Kidney epithelial cell (primary cell): ENCODE results near the gene SEC31B. TPM values are rescaled to one million over a fixed set of nuclear protein-coding genes. Genes with fewer than 3 reads are reported as not detected.

Source experiments
- DNase-seq: peaks from one replicate; pipeline ENCODE4 v3.0.0-alpha.2; 2010; ENCODE audit warnings: low read depth
- H3K27me3 ChIP-seq: 2 replicates; pipeline ENCODE4 v1.6.0; 2011; ENCODE audit warnings: low read length; ENCODE audit not compliant: control insufficient read depth, insufficient read depth
- H3K36me3 ChIP-seq: 2 replicates; pipeline ENCODE4 v1.5.1; 2011; ENCODE audit warnings: low read length; ENCODE audit not compliant: control insufficient read depth, insufficient read depth
- H3K4me3 ChIP-seq: 2 replicates; pipeline ENCODE4 v1.5.1; 2011; ENCODE audit warnings: low read depth, mild to moderate bottlenecking, control low read depth, low read length
- total RNA-seq: library from RNA; depleted of rRNA; stranded (reverse); fragments of >200 nt; gene quantifications from 2 replicates; pipeline ENCODE4 v1.2.3, GENCODE V29; 2015
- TF ChIP-seq, protein P1 (sequence below): IDR thresholded peaks from 2 replicates; pipeline ENCODE4 v1.5.1; 2011; ENCODE audit warnings: mild to moderate bottlenecking, moderate library complexity, low read length, control low read depth, inconsistent platforms; ENCODE audit not compliant: insufficient read depth, poor library complexity, severe bottlenecking

SEC31B gene
- total RNA-seq, 1 donor from 2014 or later = 2.6 TPM

DNA sequence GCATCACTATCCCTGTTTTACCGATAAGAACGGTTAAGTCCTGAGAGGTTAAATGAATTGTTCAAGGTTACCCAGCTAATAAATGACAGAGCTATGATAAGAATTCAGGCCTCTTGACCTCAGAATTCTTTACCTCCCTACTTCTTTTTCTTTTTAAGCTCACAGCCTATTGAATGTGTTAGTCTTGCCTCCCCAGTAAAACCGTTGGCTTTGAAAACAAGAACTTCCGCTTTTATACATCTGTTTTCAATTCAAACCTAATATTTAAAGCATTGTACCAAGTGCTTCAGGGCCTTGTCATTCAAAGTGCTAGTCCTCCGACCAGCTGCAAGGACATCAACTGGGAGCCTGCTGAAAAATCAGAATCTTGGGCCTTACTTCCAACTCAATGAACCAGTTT lies 15.6 kb downstream of the SEC31B start:
- no peaks in the 10 kb centered on the region for H3K36me3 ChIP-seq
- H3K4me3 ChIP-seq = no peak overlapping the region
- TF ChIP-seq, protein P1, sequence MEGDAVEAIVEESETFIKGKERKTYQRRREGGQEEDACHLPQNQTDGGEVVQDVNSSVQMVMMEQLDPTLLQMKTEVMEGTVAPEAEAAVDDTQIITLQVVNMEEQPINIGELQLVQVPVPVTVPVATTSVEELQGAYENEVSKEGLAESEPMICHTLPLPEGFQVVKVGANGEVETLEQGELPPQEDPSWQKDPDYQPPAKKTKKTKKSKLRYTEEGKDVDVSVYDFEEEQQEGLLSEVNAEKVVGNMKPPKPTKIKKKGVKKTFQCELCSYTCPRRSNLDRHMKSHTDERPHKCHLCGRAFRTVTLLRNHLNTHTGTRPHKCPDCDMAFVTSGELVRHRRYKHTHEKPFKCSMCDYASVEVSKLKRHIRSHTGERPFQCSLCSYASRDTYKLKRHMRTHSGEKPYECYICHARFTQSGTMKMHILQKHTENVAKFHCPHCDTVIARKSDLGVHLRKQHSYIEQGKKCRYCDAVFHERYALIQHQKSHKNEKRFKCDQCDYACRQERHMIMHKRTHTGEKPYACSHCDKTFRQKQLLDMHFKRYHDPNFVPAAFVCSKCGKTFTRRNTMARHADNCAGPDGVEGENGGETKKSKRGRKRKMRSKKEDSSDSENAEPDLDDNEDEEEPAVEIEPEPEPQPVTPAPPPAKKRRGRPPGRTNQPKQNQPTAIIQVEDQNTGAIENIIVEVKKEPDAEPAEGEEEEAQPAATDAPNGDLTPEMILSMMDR = no peak
- no peaks in the 10 kb centered on the region for H3K27me3 ChIP-seq
- no peak for DNase-seq

DNA sequence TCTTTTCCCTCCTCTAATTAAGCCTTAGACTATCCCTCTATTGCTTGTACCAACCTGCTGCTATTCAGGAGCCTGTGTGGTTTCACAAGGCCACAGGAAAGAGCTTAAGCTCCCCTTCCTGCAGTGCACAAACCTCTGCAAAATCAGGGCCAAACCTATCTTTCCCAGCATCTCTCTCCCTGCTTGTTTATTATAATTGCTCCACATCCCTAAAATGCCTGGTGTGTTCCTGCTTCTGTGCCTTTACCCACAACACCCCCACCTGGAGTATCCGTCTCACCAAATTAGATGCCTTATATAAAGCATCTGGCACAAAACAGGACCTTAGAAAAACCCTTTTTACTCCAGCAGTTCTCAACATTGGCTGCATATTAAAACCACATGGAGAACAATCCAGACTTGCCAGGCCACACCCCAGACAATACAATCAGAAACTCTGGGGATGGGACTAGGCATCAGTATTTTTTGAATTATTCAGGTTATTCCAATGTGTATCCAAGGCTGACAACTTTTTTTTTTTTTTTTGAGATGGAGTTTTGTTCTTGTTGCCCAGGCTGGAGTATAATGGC lies 16.7 kb downstream of the SEC31B start:
- no peak for DNase-seq
- Histone ChIP-seq H3K36me3 (no peaks in the 10 kb centered on the region), H3K4me3 (no peak overlapping the region), H3K27me3 (no peaks in the 10 kb centered on the region)
- TF ChIP-seq, protein P1 = no peak

DNA sequence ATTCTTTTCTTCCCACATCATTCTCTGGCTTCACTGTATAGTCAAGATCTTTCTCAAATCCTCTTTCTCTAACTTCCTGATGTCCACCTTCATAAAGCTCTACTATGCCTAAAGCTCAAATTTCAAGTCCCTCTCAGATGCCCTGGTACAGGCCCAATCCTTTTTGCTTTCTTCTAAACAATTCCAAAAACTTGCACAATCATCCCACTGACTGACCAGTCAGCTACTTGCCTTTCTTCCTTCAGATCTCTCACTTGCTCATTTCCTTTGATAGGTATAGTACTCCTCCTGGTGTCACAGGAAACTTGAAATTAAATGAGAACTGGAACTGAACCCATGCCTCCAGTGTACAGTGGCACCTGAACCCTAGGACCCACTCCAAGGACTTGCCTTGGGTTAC lies 18.2 kb downstream of the SEC31B start:
- DNase-seq = no peak
- H3K36me3 ChIP-seq = no peaks in the 10 kb centered on the region
- no peaks in the 10 kb centered on the region for H3K27me3 ChIP-seq
- H3K4me3 ChIP-seq = no peak overlapping the region
- TF ChIP-seq, protein P1 = no peak

DNA sequence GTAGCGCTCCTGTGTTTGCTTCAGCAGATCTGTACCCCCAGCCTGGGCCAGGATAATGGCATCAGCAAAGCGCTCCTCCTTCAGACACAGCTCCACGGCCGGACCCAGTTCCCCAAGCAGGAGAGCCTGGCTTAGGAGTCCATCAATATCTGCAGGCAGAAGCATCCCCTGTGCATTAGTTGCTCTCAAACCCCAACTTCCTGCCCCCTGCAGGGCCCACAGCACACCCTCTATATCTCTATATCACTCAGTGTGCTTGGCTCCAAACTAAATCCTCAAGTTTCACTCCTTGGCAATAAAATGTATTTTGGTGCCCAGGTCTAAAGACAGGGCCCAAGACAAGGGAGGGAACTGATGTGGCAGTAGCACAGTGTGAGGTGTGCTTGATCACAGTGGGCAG lies 21.6 kb downstream of the SEC31B start:
- TF ChIP-seq, protein P1 = no peak
- no peak for DNase-seq
- H3K36me3 ChIP-seq = no peaks in the 10 kb centered on the region
- no peak overlapping the region for H3K4me3 ChIP-seq
- H3K27me3 ChIP-seq = no peaks in the 10 kb centered on the region

DNA sequence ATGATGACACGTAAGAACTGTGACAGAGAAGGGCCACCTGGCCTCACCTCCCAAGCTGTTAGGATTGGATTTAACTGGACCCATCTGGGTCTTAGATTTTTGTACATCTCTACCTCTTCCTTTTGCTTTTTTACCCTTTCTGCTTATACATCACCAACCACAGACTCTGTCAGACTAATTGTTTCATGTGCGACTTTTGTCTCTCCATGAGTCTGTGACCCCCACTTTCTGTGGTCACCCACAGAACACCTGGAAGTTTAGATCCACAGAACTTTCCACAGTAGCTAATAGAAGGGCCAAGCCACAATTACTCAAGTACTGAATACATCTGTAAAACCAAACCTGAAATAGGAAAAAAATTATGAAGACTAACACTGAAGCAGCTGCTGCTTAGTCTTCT lies 23.1 kb downstream of the SEC31B start:
- H3K27me3 ChIP-seq = no peaks in the 10 kb centered on the region
- H3K36me3 ChIP-seq = no peaks in the 10 kb centered on the region
- DNase-seq = no peak
- TF ChIP-seq, protein P1 = no peak
- no peak overlapping the region for H3K4me3 ChIP-seq

DNA sequence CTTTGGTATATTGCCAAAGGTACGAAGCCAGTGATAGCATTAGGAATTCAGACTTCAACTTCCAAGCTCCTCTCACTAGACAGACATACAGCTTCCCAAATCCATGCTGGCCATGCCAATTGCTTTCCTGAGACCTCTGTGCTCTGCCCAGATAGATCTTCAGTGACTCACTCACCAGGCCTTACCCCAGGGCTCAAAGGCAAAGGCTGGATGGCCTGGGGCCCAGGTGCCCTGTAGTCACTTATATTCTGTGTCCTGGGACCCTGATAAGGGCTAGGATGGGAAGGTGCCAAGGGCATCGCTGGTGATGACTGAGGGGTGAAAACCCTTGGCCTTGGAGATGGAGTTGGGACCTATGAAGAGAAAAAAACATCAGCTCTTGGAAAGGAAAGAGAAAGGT lies 29.1 kb downstream of the SEC31B start:
- Histone ChIP-seq H3K36me3 (no peaks in the 10 kb centered on the region), H3K4me3 (no peak overlapping the region), H3K27me3 (no peaks in the 10 kb centered on the region)
- TF ChIP-seq, protein P1 = no peak
- DNase-seq = no peak
